ENCODE results near the gene CUL3.

Gene CUL3

GRCh38 chr2:224421065-224421464 is 164.1 kb downstream of the CUL3 start:
- no peak for DNase-seq (ENCODE audit: low spot score)

Data from Ammon's horn (tissue), 1 donor.